H9 (cell line): ENCODE results near the gene C4orf51. TPM values are rescaled to one million over a fixed set of nuclear protein-coding genes. Genes with fewer than 3 reads are reported as not detected.

Source experiments
- DNase-seq: peaks from one replicate; pipeline ENCODE4 v3.0.0-alpha.2; 2017
- H2AFZ ChIP-seq: one replicate; pipeline ENCODE4 v1.6.1; 2013; ENCODE audit warnings: mild to moderate bottlenecking, low read length, control low read depth, moderate library complexity
- H2AK5ac ChIP-seq: 2 replicates; pipeline ENCODE4 v1.6.1; 2013; ENCODE audit warnings: low read length, control low read depth, mixed read lengths; ENCODE audit not compliant: insufficient read length
- H2BK120ac ChIP-seq: one replicate; pipeline ENCODE4 v1.6.1; 2013; ENCODE audit warnings: low read depth, mild to moderate bottlenecking, low read length, control low read depth, inconsistent platforms; ENCODE audit not compliant: poor library complexity, severe bottlenecking
- H2BK12ac ChIP-seq: 2 replicates; pipeline ENCODE4 v1.6.1; 2013; ENCODE audit warnings: low read length, control low read depth, mixed read lengths, low read depth; ENCODE audit not compliant: insufficient read length
- H2BK15ac ChIP-seq: 2 replicates; pipeline ENCODE4 v1.6.1; 2013; ENCODE audit warnings: low read depth, low read length, control low read depth
- H2BK20ac ChIP-seq: one replicate; pipeline ENCODE4 v1.6.1; 2013; ENCODE audit warnings: low read depth, mild to moderate bottlenecking, low read length, control low read depth, inconsistent platforms; ENCODE audit not compliant: poor library complexity, severe bottlenecking
- H2BK5ac ChIP-seq: 2 replicates; pipeline ENCODE4 v1.6.1; 2013; ENCODE audit warnings: low read length, control low read depth, mixed read lengths; ENCODE audit not compliant: insufficient read length
- H3K14ac ChIP-seq: 2 replicates; pipeline ENCODE4 v1.6.1; 2013; ENCODE audit warnings: low read length, control low read depth; ENCODE audit not compliant: insufficient read depth
- H3K18ac ChIP-seq: 2 replicates; pipeline ENCODE4 v1.6.1; 2013; ENCODE audit warnings: low read depth, mild to moderate bottlenecking, mixed read lengths, low read length, control low read depth; ENCODE audit not compliant: insufficient read length
- H3K23ac ChIP-seq: 2 replicates; pipeline ENCODE4 v1.6.1; 2013; ENCODE audit warnings: low read length, control low read depth, mixed read lengths, low read depth; ENCODE audit not compliant: insufficient read length
- H3K23me2 ChIP-seq: 2 replicates; pipeline ENCODE4 v1.6.1; 2013; ENCODE audit warnings: low read depth, mild to moderate bottlenecking, mixed read lengths, low read length, control low read depth; ENCODE audit not compliant: insufficient read length, poor library complexity, severe bottlenecking
- H3K27ac ChIP-seq: 2 replicates; pipeline ENCODE4 v1.5.1; 2013; ENCODE audit warnings: low read length, control low read depth, mixed read lengths, low read depth; ENCODE audit not compliant: insufficient read length
- H3K27me3 ChIP-seq: 2 replicates; pipeline ENCODE4 v1.6.1; 2013; ENCODE audit warnings: low read length, control low read depth, inconsistent platforms; ENCODE audit not compliant: insufficient read depth
- H3K4ac ChIP-seq: 2 replicates; pipeline ENCODE4 v1.6.1; 2013; ENCODE audit warnings: low read depth, mild to moderate bottlenecking, control low read depth, inconsistent platforms, low read length, moderate library complexity
- H3K4me1 ChIP-seq: 2 replicates; pipeline ENCODE4 v1.6.1; 2013; ENCODE audit warnings: low read length, control low read depth, inconsistent platforms; ENCODE audit not compliant: insufficient read depth
- H3K4me2 ChIP-seq: 2 replicates; pipeline ENCODE4 v1.6.1; 2013; ENCODE audit warnings: low read length, control low read depth, mixed read lengths; ENCODE audit not compliant: insufficient read length, insufficient read depth
- H3K56ac ChIP-seq: 2 replicates; pipeline ENCODE4 v1.6.1; 2013; ENCODE audit warnings: low read depth, mild to moderate bottlenecking, mixed read lengths, low read length, control low read depth; ENCODE audit not compliant: insufficient read length
- H3K79me1 ChIP-seq: 2 replicates; pipeline ENCODE4 v1.6.1; 2013; ENCODE audit warnings: low read depth, mild to moderate bottlenecking, moderate library complexity, low read length, control low read depth, inconsistent platforms; ENCODE audit not compliant: insufficient read depth, poor library complexity, severe bottlenecking
- H3K79me2 ChIP-seq: 2 replicates; pipeline ENCODE4 v1.6.1; 2013; ENCODE audit warnings: low read length, control low read depth, inconsistent platforms; ENCODE audit not compliant: insufficient read depth
- H3K9ac ChIP-seq: 2 replicates; pipeline ENCODE4 v1.6.1; 2013; ENCODE audit warnings: low read length, control low read depth, mixed read lengths; ENCODE audit not compliant: insufficient read length; ENCODE audit errors: extremely low read depth
- H3K9me3 ChIP-seq: one replicate; pipeline ENCODE4 v1.6.1; 2013; ENCODE audit warnings: low read depth, low read length, inconsistent platforms; ENCODE audit not compliant: control insufficient read depth
- H3T11ph ChIP-seq: one replicate; pipeline ENCODE4 v1.6.1; 2013; ENCODE audit warnings: mild to moderate bottlenecking, low read length, control low read depth, inconsistent platforms
- H4K20me1 ChIP-seq: one replicate; pipeline ENCODE4 v1.6.1; 2013; ENCODE audit not compliant: control insufficient read depth, insufficient read length, insufficient read depth
- H4K5ac ChIP-seq: 2 replicates; pipeline ENCODE4 v1.6.1; 2013; ENCODE audit warnings: low read depth, mild to moderate bottlenecking, mixed read lengths, low read length, control low read depth; ENCODE audit not compliant: insufficient read length
- H4K8ac ChIP-seq: replicated peaks from 2 replicates; pipeline ENCODE4 v1.6.1; 2013; ENCODE audit warnings: low read length, control low read depth, mixed read lengths, low read depth; ENCODE audit not compliant: insufficient read length
- H4K91ac ChIP-seq: 2 replicates; pipeline ENCODE4 v1.6.1; 2013; ENCODE audit warnings: low read depth, mild to moderate bottlenecking, moderate library complexity, mixed read lengths, low read length, control low read depth; ENCODE audit not compliant: insufficient read length
- H3K27ac Mint-ChIP-seq, 3 experiments: 2 replicates in 2 of 3; 3 replicates in 1 of 3; pipeline ENCODE4 v1.8.0; 2020 to 2021; ENCODE audit warnings: mixed read lengths in 3 of 3, mild to moderate bottlenecking in 1 of 3, moderate library complexity in 1 of 3
- H3K27me3 Mint-ChIP-seq: 2 replicates; pipeline ENCODE4 v1.8.0; 2021; ENCODE audit warnings: low read depth, mild to moderate bottlenecking, moderate library complexity, mixed read lengths
- H3K36me3 Mint-ChIP-seq, 3 experiments: 2 replicates in 2 of 3; 3 replicates in 1 of 3; pipeline ENCODE4 v1.8.0; 2020 to 2021; ENCODE audit warnings: low read depth in 3 of 3, mixed read lengths in 3 of 3; ENCODE audit not compliant: insufficient read depth in 1 of 3
- H3K4me1 Mint-ChIP-seq, 2 experiments: 2 replicates each; pipeline ENCODE4 v1.8.0; 2020; ENCODE audit warnings: mixed read lengths in 2 of 2
- H3K4me3 Mint-ChIP-seq, 2 experiments: 2 replicates in 1 of 2; 3 replicates in 1 of 2; pipeline ENCODE4 v1.8.0; 2020 to 2021; ENCODE audit warnings: mild to moderate bottlenecking in 2 of 2, mixed read lengths in 2 of 2, moderate library complexity in 1 of 2
- H3K9me3 Mint-ChIP-seq, 2 experiments: 2 replicates in 1 of 2; 3 replicates in 1 of 2; pipeline ENCODE4 v1.8.0; 2020; ENCODE audit warnings: mild to moderate bottlenecking in 2 of 2, mixed read lengths in 2 of 2, moderate library complexity in 1 of 2
- CTCF ChIP-seq: fragments of 200-600 bp; sonication (generic); conservative IDR thresholded peaks from 3 replicates; pipeline ENCODE4 v1.8.0; 2021; ENCODE audit warnings: antibody characterized with exemption, mild to moderate bottlenecking
- WGBS: extraction: QIAGEN DNeasy Blood & Tissue Kit; methylation state at CpG from one replicate; pipeline ENCODE4 v1.1.7; 2013; ENCODE audit warnings: missing lambda C conversion rate, low lambda C conversion rate, mixed read lengths; ENCODE audit not compliant: insufficient read length; ENCODE audit errors: extremely low coverage; 5-methylcytosine and 5-hydroxymethylcytosine counted together
- total RNA-seq: library from RNA; stranded (reverse); gene quantifications from 2 replicates; pipeline ENCODE4 v1.2.1, GENCODE V29; 2021

C4orf51 gene
- total RNA-seq, 1 experiment from 2014 or later, result 6.0 TPM

DNA sequence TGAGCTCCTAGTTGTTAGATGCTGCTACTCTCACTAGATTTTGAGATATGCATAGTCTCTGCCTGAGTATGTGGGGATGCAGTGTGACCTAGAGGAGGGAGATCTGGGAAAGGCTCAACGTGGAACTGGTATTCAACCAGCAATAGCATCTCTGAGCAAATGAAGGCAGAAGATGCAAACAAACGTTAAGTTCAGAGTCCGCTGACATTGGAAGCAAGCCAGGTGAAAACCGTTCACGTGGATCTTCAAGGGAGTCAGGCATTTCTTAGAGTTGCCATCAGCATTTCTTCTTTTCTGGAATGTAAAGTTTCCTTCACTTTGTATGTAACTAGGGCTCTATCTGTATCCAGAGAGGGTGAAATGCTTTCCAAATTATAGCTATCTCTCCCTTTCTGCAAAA, 59.9 kb downstream of the C4orf51 start:
- Histone ChIP-seq H3K9ac (no peak overlapping the region), H4K5ac (no peak overlapping the region), H3K23ac (no peak overlapping the region), H3K56ac (no peak overlapping the region), H3K18ac (no peak overlapping the region), H3K4me2 (no peak overlapping the region), H2BK15ac (no peak overlapping the region), H2AFZ (no peak overlapping the region), H3K27ac (no peak overlapping the region), H4K8ac (no peak overlapping the region), H2BK20ac (no peak overlapping the region), H2BK5ac (no peak overlapping the region), H3K4ac (no peak overlapping the region), H3K27me3 (no peaks in the 10 kb centered on the region), H3K23me2 (no peaks in the 10 kb centered on the region), H2BK12ac (no peak overlapping the region), H3K4me1 (peaks cover 9% of the 10 kb centered on the region), H4K20me1 (no peaks in the 10 kb centered on the region), H3K79me2 (no peaks in the 10 kb centered on the region), H2BK120ac (no peak overlapping the region), H3K14ac (no peak overlapping the region), H2AK5ac (no peak overlapping the region), H3T11ph (no peak overlapping the region), H3K79me1 (no peaks in the 10 kb centered on the region), H4K91ac (no peak overlapping the region), H3K9me3 (no peaks in the 10 kb centered on the region)
- no peak for TF ChIP-seq CTCF
- H3K4me3 Mint-ChIP-seq, result no peak overlapping the region
- H3K36me3 Mint-ChIP-seq, result peaks cover 0 to 5% (median 2%) of the 10 kb centered on the region in 3 experiments; a peak in 2 of 7 replicates
- WGBS, result no CpG with 5 or more reads among the region's 5 CpGs
- DNase-seq, result no peak
- no peaks in the 10 kb centered on the region for H3K9me3 Mint-ChIP-seq
- no peak overlapping the region for H3K27ac Mint-ChIP-seq
- no peaks in the 10 kb centered on the region; the same call in 1 of the 2 replicates for H3K27me3 Mint-ChIP-seq
- peaks cover 11 to 13% of the 10 kb centered on the region in 2 experiments for H3K4me1 Mint-ChIP-seq
